Measurements from ENCODE around the gene ASCC1.
"Not testable (repeated sequence)": the region's sequence is repeated elsewhere in the genome, so short reads cannot be mapped to it uniquely, and the experiment has no call there.

Gene ASCC1

DNA sequence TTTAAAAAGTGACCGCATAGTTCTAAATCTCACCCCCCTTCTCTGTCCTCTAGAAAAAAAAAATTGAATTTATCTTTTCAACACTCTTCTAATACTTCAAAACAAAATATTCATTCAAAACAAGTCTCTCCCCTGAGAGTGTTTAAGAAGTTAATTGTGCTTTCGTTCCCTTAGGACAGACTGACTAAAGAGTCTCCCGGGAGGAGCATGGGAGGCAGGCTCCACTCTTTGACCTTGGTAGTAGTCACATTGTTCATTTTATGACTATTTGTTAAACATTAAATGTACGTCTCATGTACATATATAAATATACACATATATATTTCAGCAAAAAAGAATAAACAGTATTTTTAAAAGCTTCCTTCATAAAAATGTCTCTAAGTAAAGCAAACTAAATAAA lies 92.5 kb downstream of the ASCC1 start:
- DNase-seq: no peak

DNA sequence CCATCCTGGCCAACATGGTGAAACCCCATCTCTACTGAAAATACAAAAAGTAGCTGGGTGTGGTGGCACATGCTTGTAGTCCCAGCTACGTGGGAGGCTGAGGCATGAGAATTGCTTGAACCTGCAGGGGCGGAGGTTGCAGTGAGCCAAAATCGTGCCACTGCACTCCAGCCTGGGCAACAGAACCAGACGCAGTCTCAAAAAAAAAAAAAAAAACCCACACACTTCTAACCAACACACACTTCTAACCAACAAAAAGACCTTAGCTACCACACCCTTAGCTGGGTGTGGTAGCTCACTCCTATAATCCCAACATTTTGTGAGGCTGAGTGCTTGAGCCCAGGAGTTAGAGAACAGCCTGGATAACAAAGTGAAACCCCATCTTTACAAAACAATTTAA lies 93.9 kb downstream of the ASCC1 start:
- no peak for DNase-seq

DNA sequence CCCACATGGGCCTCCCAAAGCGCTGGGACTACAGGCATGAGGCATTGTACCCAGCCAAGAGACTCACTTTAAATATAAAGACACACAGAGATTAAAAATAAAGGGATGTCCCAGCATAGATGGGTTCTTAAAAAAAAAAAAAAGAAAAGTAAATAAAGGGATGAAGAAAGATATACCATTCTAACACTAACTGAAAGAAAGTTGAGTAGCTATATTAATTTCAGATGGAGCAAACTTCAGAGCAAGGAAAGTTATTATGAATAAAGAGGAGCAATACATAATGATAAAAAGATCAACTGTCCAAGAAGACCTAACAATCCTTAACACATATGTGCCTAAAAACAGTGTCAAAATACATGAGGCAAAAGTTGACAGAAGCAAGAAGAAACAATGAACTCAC lies 94.7 kb downstream of the ASCC1 start:
- no peak for DNase-seq

DNA sequence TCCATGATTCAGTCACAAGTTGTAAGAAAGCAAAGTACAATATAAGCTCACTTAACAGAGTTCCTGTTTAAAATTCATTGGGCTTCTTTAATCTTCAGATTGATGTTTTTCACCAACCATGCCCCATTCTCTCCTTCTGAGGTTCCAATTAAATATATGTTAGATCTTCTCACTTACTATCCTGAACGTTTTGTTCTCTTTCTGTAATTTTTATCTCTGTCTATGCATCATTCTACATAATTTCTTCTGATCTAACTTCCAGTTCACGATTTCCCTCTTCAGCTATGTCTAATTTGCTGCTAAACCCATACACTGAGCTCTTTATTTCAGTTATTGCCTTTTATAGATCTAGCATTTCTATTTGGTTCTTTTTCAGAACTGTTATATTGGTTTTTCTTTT lies 99.7 kb downstream of the ASCC1 start:
- DNase-seq: no peak

DNA sequence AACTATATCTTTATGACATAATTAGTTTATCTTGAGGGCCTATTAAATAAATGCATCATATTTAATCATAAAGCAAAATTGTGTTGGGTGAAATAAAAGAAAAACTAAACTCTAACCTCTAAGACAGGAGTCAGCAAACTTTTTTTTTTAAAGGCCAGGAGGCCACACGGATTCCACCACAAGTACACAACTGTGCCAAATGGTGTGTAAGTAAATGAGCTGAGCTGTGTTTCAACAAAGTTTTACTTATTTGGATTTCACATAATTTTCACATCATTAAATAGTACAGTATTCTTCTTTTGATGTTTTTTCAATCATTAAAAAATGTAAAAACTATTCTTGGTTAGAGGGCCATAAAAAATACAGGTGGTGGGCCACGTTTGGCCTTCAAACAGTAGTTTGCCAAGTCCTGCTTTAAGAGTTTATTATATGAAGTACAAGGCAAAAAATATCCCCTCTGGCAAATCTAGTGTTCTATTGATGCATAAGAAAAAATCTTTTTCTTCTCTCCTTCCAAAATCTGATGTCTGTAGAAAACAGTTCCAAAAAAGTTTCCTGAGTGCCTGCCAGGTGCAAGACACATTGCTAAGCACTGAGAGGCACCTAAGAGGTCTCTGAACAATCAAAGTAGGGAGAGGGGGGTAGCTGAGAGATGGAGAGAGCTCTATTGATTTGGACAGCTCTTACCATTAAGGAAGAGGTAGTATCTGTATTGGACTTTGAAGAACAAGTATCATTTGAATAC lies 101.2 kb downstream of the ASCC1 start:
- DNase-seq: no peak

DNA sequence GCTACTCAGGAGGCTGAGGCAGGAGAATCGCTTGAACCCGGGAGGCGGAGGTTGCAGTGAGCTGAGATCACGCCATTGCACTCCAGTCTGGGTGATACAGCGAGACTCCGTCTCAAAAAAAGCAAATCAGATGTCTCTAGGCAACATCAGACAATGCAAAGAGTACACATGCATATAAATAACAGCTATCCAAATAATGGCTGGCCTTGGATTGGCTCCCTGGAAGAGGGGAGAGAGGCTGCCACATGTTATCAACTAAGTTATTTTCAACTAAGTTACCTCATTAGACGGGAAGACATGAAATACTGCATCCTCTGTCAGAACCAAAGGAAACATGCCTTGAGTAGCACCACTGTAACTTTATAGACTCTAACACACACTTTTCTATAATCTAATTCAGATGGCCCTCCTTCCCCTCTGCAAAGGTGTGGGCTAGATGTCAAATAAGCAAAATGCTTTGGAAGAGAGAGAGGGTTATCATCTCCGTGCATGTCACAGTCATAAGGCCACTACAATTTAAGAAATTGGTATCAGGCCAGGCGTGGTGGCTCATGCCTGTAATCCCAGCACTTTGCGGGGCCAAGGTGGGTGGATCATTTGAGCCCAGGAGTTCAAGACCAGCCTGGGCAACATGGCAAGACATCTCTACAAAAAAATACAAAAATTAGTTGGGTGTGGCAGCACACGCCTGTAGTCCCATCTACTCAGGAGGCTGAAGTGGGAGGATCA lies 105.2 kb downstream of the ASCC1 start:
- DNase-seq: no peak

DNA sequence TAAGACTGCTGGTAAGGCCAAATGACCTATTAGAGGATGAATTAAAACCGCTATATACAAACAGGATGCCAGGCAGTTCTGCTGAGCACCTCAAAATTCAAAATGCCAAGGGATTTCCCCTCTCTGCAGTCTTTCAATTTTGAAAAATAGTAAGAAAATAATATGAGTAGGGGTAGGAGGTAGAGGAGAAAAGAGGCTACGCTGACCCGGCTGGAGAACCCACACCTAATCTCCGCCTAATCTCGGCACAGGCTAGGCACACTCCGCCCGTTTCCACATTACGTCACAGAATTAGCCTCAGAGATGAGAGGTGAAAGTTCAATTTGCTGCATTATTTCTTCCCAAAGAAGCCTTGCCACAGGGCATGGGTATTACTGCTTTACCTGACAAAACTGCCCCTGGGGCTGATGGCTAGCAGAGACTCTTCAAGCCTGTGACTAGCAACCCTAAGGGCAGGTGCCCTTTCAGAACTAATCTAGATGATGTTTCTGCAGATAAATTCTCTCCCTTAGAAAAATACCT lies 106.4 kb downstream of the ASCC1 start:
- no peak for DNase-seq

DNA sequence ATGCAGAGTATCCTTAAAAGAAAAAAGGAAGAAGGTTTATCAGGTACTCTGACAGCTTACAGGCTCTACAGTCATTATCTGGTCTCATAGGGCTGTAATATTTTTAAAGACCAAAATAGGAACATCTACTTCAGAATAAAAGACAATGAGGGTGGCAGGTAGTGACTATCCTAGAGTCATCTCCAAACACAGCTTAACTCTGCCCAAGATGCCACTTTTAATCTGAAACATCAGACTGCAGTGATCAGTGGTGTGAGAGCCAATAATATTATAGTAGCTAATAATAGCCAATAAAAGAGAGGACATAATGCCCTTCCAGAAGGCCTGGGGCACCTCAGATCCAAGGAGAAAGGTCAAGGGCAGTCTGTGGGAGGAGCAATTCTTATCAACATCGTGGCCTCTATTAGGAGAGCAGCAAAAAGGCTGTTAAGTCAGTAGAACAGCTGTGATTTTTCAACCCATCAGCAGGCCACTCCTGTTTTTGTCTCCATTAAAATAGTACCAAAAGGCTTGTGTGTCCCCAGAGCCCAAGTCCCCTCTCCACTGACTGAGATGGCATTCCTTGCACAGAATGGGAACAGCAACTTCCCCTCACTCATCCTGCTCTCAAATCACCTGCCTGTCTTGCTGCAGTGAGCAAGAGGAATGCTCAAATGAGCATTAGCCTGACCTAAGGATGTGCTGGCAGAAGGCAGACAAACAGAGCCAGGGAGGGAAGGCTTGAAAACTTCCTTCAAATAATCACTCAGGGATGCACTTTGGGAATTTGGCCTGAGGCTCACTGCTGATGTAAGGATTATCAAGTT lies 107.0 kb downstream of the ASCC1 start:
- no peak for DNase-seq

DNA sequence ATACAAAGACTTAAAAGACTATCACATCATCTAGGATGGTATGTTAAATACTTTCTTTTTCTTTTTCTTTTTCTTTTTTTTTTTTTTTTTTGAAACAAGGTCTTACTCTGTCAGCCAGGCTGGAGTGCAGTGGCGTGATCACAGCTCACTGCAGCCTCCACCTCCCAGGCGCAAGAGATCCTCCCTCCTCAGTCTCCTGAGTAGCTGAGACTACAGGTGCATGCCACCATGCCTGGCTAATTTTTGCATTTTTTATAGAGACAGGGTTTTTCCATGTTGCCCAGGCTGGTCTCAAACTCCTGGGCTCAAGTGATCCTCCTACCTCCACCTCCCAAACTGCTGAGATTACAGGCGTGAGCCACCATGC lies 108.1 kb downstream of the ASCC1 start:
- DNase-seq: not testable (repeated sequence)

DNA sequence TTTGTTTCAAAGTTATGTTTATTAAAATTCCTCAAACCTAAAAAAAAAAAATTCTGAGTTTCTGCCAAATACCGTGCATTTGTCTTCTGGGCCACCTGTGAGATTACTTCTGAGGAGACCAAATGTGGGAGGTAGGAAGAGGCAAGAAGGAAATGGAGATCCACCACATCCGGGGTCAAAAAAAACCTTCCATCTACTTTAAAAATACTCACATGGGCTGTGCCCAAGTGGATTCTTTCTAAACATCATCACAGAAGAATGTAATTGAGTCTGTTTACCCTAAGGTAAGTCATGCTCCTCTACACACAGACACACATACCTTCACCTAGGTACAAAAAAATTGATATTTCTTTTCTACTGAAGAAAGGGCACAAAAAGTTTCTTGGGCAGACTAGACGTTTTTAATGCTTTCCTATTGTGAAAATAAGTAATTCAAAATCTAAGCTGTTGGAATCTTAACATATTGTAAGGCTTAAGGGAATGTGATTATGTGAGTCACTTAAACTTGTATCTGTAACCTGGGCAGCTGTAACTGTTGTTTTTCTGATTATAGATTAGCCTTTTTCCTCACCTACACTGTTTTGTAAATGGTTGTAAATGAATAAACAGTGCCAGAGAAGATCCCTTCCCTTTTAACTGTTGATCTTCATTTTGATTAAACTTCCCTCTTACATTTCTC lies 108.6 kb downstream of the ASCC1 start:
- DNase-seq: no peak

DNA sequence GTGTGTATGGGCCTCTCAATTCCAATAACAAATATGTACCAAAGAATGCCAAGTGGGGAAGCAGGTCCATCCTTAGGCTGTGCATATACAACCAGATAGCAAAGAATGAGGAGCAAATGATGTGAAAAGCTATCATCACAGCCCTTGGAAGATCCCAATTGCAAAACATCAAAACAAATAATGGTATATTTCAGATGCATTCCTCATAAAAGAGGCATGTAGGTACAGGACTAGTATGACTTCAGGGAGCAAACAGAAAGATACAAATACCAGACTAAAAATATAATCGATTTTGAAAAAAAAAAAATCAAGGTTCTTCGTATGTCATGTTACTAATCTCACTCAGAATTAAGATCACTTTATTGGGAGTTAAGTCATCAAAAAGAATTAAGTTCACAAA lies 109.2 kb downstream of the ASCC1 start:
- DNase-seq: no peak

DNA sequence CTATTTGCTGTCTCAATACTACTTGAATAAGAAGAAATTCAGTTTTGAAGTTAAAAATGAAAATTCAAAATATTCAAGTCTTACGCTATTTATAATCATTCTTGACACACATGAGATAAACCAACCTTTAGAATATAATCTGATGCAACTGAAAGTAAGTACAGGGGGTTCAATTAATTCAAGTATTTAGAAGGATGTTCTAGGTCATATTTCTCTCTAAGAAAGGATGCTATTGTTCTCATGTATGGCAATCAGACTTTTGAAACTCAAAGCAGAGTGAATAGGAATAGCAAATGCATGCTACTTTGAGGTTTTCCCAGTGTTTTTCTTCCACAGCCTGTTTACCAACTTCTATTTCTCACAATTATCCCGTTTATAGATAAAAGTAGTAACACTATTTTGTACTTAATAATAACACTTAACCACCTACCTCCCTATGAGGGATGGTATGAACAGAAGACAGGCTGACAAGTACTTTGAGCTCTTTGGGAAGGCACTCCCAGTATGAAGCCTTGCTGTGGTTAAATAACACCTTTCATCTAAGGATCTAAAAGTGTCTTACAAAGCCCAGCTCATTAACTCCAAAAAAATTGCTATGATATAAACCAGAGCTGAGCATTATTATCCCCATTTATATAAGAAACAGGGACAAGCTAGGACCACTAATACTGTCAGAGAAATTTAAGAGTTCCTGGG lies 109.8 kb downstream of the ASCC1 start:
- DNase-seq: no peak

DNA sequence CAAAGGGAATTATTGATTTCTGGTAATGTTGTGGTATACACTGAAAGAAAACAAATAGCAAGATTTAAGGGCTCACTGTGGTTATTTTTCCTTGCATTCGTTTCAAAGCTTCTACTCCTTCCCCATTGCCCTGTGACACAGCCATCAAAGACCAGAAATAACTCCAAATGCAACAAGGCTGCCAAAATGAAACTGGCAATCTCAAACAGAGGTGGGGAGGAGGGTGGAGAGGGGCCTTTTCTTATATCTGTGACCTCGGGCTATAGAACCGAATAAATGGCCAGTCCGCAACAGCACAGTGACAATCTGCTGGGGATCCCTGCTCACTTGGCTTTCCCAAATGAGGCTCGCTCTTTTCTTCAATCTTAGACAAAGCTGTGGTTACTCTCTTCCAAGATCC lies 110.4 kb downstream of the ASCC1 start:
- no peak for DNase-seq

DNA sequence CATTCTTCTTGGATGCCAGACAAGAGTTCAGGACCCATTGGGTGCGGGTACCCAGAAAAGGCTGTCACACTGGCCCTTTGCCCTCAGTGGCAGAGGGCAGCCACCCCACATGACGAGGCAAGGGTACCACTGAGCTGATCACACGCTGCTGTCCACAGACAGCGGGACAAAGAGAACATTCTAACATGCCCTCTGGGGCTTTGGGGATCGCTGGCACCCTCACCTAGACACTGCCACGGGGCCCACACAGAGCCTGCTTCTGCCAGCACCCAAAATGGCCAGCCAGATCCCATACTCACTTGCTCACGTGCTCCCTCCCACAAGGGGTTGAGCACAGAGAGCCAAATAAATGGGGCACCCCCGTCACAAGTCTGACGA lies 111.0 kb downstream of the ASCC1 start:
- no peak for DNase-seq

DNA sequence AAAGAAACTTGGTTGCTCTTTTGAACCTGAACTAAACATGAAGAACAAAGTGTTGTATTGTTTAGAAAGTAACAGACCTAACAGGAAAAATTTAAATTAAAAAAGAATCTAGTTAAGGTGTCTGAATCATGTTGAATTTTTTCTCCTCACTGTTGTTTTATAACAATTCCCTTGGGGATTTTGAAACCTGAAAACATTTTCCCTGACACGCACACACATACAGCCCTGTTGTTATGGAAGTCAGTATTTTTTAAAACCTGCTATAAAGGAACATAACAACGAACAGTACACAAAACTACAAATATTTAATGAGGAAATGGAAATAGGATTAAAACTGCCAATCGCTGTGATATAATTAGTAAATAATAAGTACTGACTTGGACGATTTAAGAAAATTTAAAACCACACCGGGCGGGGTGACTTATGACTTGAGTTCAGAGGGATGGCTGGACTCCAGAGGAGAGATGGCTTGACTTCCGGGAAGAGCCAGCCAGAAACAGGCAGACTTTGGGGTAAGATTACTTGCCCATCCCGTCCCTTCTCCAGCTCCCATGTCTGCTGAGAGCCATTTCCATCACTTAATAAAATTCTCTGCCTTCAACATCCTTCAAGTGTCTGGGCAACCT lies 111.5 kb downstream of the ASCC1 start:
- no peak for DNase-seq

DNA sequence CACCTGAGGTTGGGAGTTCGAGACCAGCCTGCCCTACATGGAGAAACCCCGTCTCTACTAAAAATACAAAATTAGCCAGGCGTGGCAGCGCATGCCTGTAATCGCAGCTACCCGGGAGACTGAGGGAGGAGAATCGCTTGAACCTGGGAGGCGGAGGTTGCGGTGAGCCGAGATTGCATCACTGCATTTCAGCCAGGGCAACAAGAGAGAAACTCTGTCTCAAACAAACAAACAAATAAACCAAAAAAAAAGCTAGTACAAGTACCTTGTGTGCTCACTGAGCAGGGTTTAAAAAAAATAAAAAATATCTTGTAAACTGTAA lies 116.5 kb downstream of the ASCC1 start:
- no peak for DNase-seq

DNA sequence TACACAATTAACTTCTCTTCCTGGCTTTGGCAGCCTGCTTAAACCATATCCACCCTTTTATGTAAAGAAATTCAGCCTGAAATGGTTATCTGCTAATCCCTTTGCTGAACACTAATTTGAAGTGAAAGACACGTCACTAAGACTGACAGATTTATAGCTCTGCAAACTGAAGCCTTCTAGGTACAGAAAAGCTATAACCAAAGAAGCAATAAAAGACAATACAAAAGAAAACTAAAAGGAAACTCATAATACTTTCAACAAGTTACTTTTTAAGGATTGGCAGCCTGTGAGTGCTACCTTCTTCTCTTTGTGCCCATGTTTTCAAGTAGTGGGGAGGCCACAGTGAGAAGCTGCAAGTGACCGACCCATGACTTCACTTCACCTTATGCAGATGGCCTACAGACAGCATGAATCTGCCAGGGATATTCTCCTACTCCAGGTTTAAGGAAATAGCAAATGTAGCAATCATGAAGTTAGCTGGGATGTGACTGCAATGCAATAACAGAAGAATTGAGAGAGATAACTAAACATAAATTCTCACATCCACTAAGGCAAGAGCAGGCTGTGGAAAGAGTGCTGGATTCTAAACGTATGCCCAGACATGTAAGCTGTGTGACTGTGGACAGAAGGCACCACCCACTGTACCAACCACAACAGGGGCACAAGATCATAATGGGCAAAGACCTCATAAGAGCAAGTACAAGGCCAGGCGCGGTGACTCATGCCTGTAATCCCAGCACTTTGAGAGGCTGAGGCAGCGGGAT lies 117.1 kb downstream of the ASCC1 start:
- no peak for DNase-seq

DNA sequence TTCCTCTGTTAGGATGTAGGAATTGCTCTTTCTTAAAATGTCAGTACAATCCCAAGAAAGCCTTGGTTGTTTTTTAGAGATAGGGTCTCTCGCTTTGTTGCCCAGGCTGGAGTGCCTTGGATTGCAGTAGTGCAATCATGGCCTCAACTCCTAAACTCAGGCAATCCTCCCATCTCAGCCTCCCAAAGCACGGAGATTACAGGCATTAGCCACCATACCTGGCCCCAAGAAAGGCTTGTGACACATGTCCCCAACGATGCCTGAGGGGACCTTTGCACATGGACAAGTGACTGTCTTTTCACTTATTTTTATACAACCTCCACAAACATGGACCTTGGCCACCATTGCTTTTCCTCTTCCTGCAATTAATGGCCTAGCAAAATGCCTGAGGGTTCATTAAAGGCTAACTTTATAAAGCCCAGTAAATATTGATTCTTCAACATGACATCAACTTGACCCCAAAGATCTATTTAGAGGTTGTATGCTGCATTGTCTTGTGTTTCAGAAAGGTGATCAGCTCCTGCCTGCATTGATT lies 117.7 kb downstream of the ASCC1 start:
- DNase-seq: no peak

DNA sequence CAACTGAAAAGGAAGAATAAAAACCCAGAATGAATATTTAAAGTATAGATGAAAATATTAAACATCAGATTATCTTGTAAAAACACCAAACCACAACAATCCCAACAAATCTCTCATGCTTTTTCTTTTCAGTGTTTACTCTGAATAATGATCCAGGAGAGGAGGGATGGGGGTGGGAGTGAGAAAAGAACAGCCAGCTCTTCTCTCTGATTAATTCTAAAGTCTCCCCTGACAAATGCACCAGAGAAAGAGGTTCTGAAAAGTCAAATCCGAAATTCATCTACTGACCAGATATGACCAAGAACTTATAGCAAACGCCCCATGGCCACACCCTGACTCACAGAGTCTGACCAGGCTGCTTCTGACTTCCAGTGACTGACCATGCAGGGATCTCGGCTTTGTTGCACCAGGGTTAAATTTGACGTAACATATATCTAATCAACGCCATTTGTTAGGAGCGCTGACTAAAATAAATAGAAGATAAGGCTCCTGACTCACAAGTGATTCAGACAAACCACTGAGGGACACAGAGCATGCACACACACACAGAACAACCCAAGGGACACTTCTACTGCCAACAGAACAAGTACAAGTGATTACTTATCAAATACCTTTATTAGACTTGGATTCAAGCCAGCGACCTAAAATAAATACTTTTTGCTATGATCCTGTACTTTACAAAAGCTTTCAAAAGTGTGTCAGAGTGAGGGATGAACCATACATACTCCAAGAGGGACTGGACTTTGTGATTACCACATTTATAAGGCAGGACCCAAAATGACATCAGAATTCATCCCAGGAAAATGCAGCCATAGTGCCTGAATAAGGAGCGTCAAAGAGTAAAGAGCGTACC lies 118.4 kb downstream of the ASCC1 start:
- no peak for DNase-seq

Data from NCI-H1694 treated with DMSO at 0.1 percent for 48 hours (cell line).